CD1c-positive myeloid dendritic cell (primary cell): ENCODE data around the gene GH2.
"Not testable (repeated sequence)": the region's sequence is repeated elsewhere in the genome, so short reads cannot be mapped to it uniquely, and the experiment has no call there.

ENCODE experiments used
- DNase-seq: peaks from one replicate; pipeline ENCODE4 v3.0.0-alpha.2; 2016; ENCODE audit errors: extremely low spot score

GH2 gene

GRCh38 chr17:63874061-63874626, 7.6 kb downstream of the GH2 start:
- not testable (repeated sequence) for DNase-seq

DNA sequence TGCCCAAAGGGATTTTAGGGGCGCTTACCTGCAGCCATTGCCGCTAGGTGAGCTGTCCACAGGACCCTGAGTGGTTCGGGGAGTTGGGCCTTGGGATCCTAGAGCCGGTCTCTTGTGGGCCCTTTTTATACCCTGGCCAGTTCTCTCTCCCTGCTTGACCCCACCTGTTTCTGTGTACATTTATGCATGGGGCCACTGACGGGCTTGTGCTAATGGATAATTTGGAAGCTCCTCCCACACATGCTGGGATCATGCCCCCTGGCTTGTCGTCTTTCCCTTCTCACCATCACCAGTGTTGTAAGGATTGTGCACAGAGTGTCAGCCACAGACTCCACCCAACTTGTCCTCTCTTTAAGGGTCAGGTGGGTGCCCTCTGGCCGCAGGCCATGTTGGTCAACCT, 8.2 kb downstream of the GH2 start, which contains the start of gene CSH2:
CSH2 (minus strand) TSS at position 101 of the 400 bp plus-strand sequence; CDS start at position 38, 63 bp downstream.
- not testable (repeated sequence) for DNase-seq

DNA sequence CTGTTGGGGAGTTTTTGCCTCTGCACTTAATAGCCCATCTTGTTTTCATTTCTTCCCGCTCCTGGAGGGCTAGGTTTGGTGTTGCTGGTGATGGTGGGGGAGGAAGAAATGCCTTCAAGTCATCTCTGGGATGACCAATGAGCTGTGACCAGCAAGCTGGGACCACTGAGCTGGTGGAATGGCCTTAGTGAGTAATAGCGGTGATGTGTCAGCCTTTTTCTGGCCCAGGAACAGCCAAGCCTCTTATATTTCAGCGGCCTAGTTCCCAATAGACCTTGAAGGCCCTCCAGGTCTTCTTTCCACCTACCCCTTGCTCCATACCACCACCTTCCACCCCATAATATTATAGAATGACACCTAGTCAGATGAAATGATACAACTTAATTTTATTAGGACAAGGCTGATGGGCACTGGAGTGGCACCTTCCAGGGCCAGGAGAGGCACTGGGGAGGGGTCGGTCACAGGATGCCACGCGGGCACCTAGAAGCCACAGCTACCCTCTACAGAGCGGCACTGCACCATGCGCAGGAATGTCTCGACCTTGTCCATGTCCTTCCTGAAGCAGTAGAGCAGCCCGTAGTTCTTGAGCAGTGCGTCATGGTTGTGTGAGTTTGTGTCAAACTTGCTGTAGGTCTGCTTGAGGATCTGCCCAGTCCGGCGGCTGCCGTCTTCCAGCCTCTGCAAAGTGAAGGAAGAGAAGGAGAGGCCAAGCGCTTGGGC, 9.9 kb downstream of the GH2 start:
- not testable (repeated sequence) for DNase-seq

- DNase-seq, result not testable (repeated sequence)
Observed at GRCh38 chr17:63870292-63870665, 11.5 kb downstream of the GH2 start.

DNA sequence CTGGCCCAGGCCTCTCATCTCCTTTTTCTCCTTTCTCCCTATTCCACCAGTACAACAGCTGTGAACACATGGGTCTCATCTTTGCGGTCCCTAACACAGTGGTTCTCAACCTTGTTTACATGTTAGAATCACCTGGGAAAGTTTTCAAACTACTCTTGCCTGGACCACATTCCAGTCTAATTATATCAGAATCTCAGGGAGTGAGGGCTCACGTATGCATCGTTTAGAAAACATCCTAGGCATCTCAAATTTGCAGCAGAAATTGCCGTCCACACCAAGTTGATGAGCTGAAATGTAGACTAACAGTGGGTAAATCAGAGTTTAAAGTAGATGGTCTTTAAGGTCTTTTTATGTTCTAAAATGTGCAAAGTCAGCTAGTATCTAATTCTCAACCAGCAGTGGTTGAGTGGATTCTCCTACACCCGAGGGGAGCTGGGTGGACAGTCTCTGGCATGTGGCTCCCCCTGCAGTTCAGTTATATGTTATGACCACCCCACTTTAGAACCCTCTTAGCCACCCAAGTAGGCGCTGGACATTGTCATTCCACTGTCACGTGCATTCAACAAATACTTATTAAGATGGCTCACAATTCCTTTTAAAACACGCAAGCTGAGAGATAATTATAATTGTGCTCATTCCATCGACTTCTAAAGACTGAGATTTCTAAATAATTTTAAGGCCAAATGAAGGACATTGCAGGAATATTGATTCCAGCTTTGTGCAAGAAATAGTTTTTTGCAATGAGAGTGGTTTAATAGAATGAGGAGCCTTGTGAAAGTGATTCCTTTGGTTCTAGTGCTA, 12.1 kb downstream of the GH2 start:
- not testable (repeated sequence) for DNase-seq

DNA sequence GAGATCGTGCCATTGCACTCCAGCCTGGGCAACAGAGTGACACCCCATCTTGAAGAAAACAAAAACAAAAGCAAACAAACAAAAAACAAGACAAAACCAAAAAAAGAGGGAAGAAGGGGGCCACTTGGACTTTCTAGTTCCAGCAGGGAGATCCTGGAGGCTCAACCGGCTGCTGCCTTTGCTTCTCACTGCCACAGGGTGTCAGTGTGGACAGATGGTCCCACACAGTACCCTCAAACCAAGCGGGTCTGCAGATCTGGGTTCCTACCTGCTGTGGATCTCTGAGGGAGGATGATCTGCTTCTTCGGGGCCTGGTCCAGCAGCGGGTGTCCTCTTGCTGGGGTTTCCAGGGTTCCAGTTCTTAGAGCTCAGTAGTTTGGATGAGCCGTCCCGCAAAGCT, 15.1 kb downstream of the GH2 start:
- DNase-seq, result not testable (repeated sequence)

DNA sequence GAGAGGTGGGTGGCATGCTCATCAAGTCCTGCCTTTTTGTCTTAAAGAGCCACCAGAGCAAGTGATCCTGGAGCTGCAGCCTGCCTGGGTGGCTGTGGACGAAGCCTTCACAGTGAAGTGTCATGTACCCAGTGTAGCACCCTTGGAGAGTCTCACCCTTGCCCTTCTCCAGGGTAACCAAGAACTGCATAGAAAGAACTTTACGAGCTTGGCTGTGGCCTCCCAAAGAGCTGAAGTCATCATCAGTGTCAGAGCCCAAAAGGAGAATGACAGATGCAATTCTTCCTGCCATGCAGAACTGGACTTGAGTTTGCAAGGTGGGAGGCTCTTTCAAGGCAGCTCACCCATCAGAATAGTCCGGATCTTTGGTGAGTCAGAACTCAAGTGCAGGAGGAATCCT, 22.5 kb downstream of the GH2 start:
- DNase-seq, result no peak

DNA sequence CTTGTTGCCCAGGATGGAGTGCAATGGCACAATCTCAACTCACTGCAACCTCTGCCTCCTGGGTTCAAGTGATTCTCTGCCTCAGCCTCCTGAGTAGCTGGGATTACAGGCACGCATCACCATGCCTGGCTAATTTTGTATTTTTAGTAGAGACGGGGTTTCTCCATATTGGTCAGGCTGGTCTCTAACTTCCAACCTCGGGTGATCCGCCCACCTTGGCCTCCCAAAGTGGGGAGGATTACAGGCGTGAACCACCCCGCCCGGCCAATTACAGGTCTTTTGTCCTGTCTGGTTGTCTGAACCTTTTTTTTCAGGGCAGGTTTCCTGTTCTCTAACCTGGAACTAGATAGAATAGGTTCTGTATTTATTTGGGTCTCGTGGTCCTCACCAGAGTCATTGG, 25.3 kb downstream of the GH2 start:
- DNase-seq, result not testable (repeated sequence)

- DNase-seq, result no peak
Observed at GRCh38 chr17:63855185-63855584, 26.6 kb downstream of the GH2 start.

GRCh38 chr17:63854709-63855108, 27.0 kb downstream of the GH2 start:
- no peak for DNase-seq

DNA sequence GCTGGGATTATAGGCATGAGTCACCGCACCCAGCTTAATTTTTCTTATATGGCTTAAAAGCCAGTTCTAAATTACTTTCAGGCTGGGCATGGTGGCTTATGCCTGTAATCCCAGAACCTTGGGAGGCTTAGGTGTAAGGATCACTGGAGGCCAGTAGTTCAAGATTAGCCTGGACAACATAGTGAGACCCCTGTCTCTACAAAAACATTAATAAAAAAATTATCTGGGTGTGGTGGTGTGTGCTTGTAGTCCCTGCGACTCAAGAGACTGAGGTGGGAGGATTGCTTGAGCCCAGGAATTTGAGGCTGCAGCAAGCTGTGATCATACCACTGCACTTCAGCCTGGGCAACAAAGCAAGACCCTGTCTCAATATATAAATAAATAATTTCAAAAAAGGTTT, 28.5 kb downstream of the GH2 start:
- DNase-seq, result no peak

DNA sequence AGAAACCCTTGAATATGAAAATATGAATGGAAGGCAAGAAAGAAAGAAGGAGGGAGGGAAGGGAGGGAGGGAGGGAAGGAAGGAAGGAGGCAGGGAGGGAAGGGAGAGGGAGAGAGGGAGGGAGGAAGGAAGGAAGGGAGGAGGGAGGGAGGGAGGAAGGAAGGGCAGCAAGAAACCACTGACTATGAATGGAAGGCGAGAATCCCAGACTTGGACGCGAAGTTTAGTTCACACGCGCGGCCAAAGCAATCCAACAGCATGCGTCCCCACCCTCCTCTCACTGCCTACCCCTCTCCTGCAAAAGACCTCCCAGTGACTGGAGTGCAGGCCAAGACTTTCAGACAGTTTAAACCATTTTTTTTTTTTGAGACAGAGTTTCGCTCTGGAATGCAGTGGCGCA, 31.3 kb downstream of the GH2 start:
- no peak for DNase-seq

DNA sequence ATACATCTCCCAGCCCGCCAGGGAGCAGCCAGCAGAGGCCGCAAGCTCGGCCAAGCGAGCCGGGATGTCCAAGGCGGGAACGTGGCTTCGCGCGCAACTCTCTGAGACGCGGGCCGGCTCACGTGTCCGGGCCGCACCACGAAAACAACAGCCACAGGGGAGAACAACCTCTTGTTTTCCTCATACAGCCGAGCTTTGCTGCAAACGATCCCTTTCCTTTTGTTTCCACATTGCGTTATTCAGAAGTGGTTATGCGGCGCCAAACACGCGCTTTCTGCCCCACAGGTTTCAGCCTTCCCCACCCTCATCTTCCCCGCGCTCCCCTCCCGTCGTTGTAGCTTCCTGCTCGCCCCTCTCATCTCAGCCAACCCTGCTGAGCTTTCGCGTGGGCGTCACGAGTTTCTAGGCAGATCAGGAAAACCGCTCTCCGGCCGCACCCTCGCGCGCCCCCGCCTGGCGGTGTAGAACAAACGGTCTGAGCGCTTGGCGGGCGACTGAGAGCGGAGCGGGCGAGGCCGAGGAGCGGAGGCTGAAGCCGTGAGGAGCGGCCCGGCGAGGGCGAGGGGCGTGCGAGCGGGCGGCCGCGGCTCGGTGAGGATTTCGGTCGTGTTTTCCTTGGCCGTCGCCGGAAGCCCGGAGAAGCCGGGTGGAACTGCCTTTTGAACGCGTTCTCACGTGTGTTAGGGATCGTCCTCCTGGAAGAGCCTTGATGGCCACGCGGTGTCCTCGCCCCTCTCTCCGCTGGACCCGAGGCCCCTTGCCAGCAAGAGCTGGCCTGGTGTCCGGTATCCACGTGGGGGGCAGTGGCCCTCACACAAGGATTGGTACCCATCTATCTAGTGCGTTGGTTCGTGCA, 32.7 kb downstream of the GH2 start:
- DNase-seq, result peak; percentile 98

DNA sequence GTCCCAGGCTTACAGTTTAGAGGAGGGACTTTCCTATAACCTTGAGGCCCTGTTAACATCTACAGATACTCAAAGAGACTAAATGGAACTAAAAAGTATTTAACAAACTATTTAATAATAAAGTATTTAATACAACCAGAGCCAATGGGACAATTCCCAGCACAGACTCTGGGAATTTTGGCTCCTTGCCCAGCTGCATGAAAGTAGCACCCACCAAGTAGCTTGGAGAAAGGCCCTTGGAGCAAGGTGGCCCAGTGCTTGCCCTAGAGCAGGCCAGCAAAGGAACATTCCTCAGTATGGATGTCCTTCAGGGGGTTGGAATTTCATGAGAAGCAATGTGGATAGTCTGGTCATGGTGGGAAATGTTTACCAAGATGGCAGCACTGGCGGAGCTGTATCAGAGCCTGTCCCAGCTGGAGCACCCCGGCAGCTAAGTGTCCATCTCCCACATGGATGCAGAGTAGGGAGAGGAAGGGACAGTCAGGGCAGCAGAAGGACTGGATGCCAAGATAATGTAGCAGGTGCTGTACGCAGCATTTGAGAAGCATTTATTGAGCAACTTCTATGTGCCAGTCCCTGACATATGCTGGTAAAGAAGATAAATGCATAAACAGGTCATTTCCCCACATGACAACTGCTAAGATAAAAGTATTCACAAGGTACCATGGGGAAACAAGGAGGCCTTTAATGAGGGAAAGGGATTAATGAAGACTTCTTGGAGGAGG, 34.1 kb downstream of the GH2 start:
- no peak for DNase-seq

DNA sequence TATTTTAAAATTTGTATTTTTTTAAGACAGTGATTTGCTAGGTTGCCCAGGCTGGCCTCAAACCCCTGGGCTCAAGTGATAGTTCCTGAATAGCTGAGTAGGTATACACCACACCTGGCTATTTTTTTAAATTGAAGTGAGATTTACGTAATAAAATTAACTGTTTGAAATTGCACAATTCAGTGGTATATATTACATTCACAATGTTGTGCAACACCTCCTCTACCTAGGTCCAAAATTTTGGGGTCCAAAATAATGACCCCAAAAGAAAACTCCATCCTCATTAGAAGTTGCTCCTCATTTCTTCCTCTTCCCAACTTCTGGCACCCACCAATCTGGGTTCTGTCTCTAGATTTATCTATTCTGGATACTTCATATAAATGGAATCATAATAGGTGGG, 36.2 kb downstream of the GH2 start:
- no peak for DNase-seq

DNA sequence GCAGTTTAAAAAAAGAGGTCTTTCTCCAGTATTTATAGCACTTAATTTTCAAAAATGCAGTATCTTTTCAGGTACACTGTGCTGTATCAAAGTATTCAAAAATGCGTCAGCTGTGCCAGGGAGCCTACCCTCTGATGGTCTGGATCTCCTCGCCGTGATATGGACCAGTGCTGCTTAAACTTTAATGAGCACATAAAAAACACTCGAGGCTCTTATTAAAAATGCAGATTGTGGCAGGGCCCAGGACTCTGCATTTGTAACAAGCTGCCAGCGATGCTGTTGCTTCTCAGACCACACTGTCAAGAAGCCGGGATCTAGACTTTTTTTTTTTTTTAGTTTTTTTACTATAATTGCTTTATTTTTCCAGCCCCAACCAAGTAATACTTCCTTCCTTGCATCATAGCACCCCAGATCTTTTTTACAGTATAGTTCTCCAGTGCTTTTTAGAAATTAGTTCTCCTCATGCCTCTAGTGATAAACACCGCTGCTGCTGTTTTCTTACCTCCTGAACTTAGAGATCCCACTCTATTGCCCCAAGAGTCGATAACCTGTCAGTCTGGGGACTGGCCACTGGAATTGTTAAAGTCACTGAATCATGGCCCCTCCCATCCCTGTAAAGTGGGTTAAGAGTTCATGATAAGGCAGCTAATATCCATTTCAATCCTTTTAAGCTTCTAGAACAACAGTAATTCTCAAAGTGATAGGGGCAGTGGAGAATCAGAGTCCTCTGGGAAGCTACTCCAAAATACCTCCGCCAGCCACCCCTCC, 37.6 kb downstream of the GH2 start:
- no peak for DNase-seq

GRCh38 chr17:63843387-63843888, 38.3 kb downstream of the GH2 start:
- DNase-seq, result peak; percentile 66

- peak; percentile 99 for DNase-seq
Observed at GRCh38 chr17:63842540-63843386, 39.0 kb downstream of the GH2 start, which contains the start of gene SMARCD2. Gene SMARCD2 (minus strand): TSS chr17:63842685. CDS start chr17:63842674, 11 bp downstream.

DNA sequence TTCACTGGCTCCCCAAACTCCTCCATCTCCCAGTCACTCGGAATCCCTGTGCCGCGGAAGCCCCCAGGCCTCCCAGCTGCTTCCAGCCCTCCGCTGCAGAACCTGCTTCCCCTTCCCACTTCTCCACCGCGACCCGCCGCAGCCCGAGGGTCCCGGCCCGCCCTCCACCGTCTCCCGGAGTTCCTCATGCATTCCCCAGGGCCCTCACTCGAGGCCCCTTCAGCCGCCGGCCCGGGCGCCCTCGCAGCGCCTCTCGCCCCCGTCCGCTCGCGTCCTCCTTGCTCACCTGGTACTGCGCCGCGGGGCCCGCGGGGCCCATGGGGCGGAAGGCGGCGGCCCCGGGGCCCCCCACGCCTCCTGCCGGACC, 39.6 kb downstream of the GH2 start:
- DNase-seq, result peak; percentile 48
